Measurements from ENCODE around the gene CENPM.

DNA sequence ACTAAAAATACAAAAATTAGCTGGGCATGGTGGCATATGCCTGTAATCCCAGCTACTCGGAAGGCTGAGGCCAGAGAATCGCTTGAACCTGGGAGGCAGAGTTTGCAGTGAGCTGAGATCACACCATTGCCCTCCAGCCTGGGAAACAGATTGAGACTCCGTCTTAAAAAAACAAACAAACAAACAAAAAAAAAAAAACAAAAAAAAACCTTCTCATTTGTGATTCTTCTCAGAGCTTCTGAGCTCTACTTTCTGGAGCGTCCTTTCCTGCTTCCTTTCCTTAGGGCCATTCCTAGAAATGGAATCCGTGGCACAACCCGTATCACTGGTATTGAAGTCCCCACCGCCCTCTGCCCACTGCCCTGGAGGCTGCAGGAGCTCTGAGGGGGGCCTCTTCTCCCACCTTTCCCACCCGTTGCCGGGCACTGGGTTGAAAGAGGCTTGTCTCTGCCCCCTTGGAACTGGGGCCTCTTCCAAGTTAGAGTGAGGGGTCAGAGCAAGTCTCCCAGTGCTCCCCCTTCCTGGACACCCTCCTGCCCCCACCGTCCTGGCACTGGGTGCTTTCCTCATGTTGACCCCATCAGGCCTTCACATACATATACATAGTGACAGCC is 30.1 kb downstream of the CENPM start:
- TF ChIP-seq GATA2 (IDR thresholded peaks at IDR 0.05; ENCODE audit: low read depth, low read length) (no peak), GATA3 (IDR thresholded peaks at IDR 0.05; ENCODE audit: low read depth, low read length) (no peak)
